GM19023 (cell line): ENCODE results near the gene CEP135.
"Not testable (repeated sequence)": the region's sequence is repeated elsewhere in the genome, so short reads cannot be mapped to it uniquely, and the experiment has no call there.

Experiments
- ATAC-seq: cut with Tn5 transposase; IDR thresholded peaks from one replicate; pipeline ENCODE4 v1.9.1; 2021; ENCODE audit warnings: mild to moderate bottlenecking, moderate library complexity; ENCODE audit not compliant: unreplicated experiment

The CEP135 gene

GRCh38 chr4:55948726-55949481 lies at the start of gene CEP135:
Gene CEP135 (plus strand): TSS chr4:55948945. CDS start chr4:55952131, 3,186 bp downstream.
- peak; percentile 81 for ATAC-seq

GRCh38 chr4:55902677-55903076 lies 46.1 kb upstream of the CEP135 start:
- ATAC-seq, result no peak

GRCh38 chr4:55903577-55903976 lies 45.2 kb upstream of the CEP135 start:
- ATAC-seq, result no peak

- no peak for ATAC-seq
Measured at GRCh38 chr4:55904576-55904975, 44.2 kb upstream of the CEP135 start.

- ATAC-seq, result no peak
Measured at GRCh38 chr4:55906323-55906722, 42.4 kb upstream of the CEP135 start.

- no peak for ATAC-seq
Measured at GRCh38 chr4:55906989-55907388, 41.8 kb upstream of the CEP135 start.

- ATAC-seq, result no peak
Measured at GRCh38 chr4:55907469-55907868, 41.3 kb upstream of the CEP135 start.

GRCh38 chr4:55910140-55910539 lies 38.6 kb upstream of the CEP135 start:
- ATAC-seq, result no peak

GRCh38 chr4:55912249-55912648 lies 36.5 kb upstream of the CEP135 start:
- ATAC-seq, result no peak

GRCh38 chr4:55920571-55920970 lies 28.2 kb upstream of the CEP135 start:
- ATAC-seq, result no peak

- no peak for ATAC-seq
Measured at GRCh38 chr4:55921093-55921492, 27.7 kb upstream of the CEP135 start.

- no peak for ATAC-seq
Measured at GRCh38 chr4:55925241-55925640, 23.5 kb upstream of the CEP135 start.

- no peak for ATAC-seq
Measured at GRCh38 chr4:55926610-55927009, 22.1 kb upstream of the CEP135 start.

- ATAC-seq, result no peak
Measured at GRCh38 chr4:55927803-55928437, 20.8 kb upstream of the CEP135 start.

- no peak for ATAC-seq
Measured at GRCh38 chr4:55928846-55929245, 19.9 kb upstream of the CEP135 start.

GRCh38 chr4:55931043-55931442 lies 17.7 kb upstream of the CEP135 start:
- no peak for ATAC-seq

- no peak for ATAC-seq
Measured at GRCh38 chr4:55931833-55932232, 16.9 kb upstream of the CEP135 start.

- ATAC-seq, result no peak
Measured at GRCh38 chr4:55932511-55932910, 16.2 kb upstream of the CEP135 start.

GRCh38 chr4:55933611-55934010 lies 15.1 kb upstream of the CEP135 start:
- ATAC-seq, result no peak

GRCh38 chr4:55935907-55936306 lies 12.8 kb upstream of the CEP135 start:
- not testable (repeated sequence) for ATAC-seq

GRCh38 chr4:55938481-55938880 lies 10.3 kb upstream of the CEP135 start:
- no peak for ATAC-seq

- no peak for ATAC-seq
Measured at GRCh38 chr4:55939421-55939820, 9.3 kb upstream of the CEP135 start.
